ENCODE measurements around the gene FLAD1. TPM values are rescaled to one million over a fixed set of nuclear protein-coding genes. Genes with fewer than 3 reads are reported as not detected.

Gene FLAD1
- total and polyA plus RNA-seq, 2 of the 4 experiments (the other 2 are of a cell fraction), result 26.3 to 37.3 TPM

DNA sequence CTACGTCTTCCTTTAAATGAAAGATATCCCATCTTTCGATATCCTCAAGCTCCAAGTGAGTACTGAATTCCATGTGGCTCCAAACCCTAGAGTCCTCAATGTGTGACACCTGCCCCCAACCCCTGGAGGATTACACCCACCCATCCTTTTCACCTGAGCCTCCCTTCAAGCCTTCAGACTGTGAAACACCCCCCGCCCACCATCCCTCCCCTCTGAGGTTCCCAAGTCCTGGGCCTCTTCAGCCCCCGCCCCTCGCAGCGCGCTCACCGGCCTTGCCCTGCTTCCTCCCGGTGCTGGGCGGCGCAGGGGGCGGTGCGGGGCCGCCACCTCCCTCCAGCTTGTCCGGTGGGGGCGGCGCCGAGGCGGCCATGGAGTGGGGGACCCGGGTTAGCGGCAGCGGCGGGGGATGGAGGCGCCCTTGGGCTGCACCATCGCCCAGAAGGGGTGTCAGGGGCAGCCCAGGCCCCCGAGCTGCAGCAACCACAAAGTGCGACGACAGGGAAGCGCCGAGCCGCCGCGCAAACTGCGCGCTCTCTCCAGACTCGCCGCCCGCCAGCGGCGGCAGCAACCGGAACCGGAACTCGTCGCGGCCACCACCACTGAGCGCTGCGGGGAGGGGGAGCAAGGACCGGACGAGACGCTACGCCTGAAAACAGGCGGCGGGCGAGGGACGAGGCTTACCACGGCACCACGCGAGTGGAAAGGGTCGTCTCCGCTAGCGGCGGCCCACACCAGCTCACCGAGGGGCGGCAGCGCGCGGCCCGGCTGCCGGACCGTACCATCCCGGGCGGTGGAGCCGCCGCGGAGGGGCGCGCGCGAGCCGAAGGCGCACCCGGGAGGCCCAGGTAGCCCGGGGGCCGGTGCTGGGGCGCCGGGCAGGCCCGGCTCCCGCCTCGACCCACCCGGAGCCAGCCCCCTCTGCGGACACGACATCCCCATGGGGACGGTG is 21.7 kb upstream of the FLAD1 start, which contains the start of gene PYGO2 (continued):
- peak; percentile 71 for TF ChIP-seq BHLHE40 (IDR thresholded peaks at IDR 0.05; ENCODE audit: low read depth, low read length)
- no peak for TF ChIP-seq CEBPB (IDR thresholded peaks at IDR 0.05; ENCODE audit: low read depth, low read length)
- no peak for TF ChIP-seq MAFK (IDR thresholded peaks at IDR 0.05; ENCODE audit: low read depth, low read length)
- TF ChIP-seq FOS (IDR thresholded peaks at IDR 0.05; ENCODE audit: low read depth, low read length), result no peak
